Activated CD8-positive, alpha-beta memory T cell treated with anti-CD3 and anti-CD28 coated beads, Interleukin-2, amount 50 U/mL, for 4 hours (primary cell): ENCODE measurements around the gene DGKZ.
"Not testable (repeated sequence)": the region's sequence is repeated elsewhere in the genome, so short reads cannot be mapped to it uniquely, and the experiment has no call there.

ENCODE experiments used
- DNase-seq: peaks from one replicate; pipeline ENCODE4 v3.0.0-alpha.2; 2020

Gene DGKZ, protein sequence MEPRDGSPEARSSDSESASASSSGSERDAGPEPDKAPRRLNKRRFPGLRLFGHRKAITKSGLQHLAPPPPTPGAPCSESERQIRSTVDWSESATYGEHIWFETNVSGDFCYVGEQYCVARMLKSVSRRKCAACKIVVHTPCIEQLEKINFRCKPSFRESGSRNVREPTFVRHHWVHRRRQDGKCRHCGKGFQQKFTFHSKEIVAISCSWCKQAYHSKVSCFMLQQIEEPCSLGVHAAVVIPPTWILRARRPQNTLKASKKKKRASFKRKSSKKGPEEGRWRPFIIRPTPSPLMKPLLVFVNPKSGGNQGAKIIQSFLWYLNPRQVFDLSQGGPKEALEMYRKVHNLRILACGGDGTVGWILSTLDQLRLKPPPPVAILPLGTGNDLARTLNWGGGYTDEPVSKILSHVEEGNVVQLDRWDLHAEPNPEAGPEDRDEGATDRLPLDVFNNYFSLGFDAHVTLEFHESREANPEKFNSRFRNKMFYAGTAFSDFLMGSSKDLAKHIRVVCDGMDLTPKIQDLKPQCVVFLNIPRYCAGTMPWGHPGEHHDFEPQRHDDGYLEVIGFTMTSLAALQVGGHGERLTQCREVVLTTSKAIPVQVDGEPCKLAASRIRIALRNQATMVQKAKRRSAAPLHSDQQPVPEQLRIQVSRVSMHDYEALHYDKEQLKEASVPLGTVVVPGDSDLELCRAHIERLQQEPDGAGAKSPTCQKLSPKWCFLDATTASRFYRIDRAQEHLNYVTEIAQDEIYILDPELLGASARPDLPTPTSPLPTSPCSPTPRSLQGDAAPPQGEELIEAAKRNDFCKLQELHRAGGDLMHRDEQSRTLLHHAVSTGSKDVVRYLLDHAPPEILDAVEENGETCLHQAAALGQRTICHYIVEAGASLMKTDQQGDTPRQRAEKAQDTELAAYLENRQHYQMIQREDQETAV

GRCh38 chr11:46346886-46347636 is at the start of gene DGKZ:
Gene DGKZ (plus strand): TSS chr11:46347463. CDS start chr11:46347660, 197 bp downstream.
- DNase-seq, result peak; percentile 84

- DNase-seq, result no peak
Observed at GRCh38 chr11:46298699-46299433, 48.4 kb upstream of the DGKZ start.

GRCh38 chr11:46299451-46299961 is 47.8 kb upstream of the DGKZ start:
- no peak for DNase-seq

DNA sequence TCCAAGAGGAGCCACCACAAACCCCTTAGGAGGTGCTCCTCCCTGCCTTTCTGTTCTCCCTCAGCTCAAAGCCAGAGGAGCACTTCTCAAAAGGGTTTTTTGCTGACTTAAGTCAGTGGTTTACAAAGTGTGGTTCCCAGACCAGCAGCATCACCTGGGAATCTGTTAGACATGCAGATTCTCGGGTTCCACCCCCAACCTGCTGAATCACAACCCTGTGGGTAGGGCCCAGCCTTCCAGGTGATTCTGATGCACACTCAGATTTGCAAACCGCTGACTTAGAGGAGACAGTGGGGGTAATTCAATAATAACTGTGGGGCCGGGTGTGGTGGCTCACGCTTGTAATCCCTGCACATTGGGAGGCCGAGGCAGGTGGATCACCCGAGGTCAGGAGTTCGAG is 47.0 kb upstream of the DGKZ start:
- DNase-seq, result no peak

DNA sequence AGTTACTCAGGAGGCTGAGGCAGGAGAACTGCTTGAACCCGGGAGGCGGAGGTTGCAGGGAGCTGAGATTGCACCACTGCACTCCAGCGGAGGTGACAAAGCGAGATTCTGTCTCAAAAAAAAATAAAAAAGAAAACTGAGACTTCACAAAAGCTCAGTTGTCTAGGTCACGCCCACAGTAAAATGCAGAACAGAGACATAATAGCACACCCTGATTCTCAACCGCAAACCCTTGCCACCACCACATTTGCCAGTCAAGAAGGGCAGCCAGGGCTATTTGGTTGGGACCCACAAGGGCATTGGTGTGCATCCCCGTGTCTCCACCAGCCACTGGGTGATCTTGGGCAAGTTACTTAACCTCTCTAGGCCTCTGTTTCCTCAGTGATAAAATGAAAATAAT is 44.4 kb upstream of the DGKZ start:
- no peak for DNase-seq

DNA sequence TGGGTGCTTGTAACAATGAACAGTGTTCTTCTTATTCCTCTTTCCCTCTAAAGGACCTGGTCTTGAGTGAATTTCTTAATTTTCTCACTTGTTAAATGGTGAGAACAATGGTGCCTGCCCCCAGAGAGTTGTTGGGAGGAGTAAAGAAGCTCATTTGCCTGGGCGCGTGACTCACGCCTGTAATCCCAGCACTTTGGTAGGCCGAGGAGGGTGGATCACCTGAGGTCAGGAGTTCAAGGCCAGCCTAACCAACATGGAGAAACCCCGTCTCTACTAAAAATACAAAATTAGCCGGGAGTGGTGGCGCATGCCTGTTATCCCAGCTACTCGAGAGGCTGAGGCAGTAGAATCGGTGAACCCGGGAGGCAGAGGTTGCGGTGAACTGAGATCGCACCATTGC is 43.2 kb upstream of the DGKZ start:
- not testable (repeated sequence) for DNase-seq

DNA sequence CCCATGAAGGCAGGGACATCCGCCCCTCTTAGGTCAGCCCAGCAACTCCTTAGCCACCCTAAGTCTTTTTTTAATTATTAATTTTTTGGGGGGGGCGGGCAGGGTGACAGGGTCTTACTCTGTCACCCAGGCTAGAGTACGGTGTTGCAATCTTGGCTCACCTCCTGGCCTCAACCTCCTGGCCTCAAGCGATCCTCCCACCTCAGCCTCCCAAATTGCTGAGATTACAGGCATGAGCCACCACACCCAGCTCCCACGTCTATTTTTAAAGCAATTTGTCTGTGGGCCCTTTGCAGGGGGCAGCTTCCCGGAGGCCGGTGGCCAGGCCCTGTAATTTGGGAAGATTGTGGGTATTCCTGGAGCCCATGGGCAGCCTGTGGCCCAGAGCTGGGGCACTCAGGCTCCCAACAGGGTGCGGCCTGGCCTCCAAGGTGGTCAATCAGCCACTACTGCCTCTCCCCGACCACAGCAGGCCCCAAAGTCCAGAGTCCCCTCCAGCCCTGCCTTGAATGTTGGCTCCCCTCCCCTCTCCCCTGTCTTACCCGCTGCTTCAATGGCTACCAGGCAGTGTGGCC is 42.6 kb upstream of the DGKZ start:
- DNase-seq, result no peak

GRCh38 chr11:46305295-46305694 is 42.0 kb upstream of the DGKZ start:
- DNase-seq, result no peak

- no peak for DNase-seq
Observed at GRCh38 chr11:46306296-46306853, 40.9 kb upstream of the DGKZ start.

DNA sequence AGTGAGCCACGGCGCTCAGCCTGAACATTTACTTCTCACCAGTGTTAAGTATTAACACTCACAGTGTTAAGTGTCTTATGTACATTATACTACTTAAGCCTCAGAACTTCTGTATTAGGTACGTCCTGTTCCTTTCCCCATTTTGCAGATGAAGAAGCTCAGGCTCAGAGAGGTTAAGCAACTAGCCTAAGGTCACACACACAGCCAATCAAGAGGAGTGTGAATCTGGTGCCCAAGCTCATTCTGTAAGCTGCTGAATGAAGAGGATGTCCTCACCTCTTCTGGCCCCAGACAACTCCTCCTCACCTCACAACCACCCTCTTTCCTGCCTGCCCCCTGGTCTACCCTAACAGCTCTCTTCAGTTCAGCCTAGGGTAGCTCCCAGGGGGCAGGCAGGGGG is 39.9 kb upstream of the DGKZ start:
- no peak for DNase-seq

- no peak for DNase-seq
Observed at GRCh38 chr11:46307785-46308341, 39.4 kb upstream of the DGKZ start.

DNA sequence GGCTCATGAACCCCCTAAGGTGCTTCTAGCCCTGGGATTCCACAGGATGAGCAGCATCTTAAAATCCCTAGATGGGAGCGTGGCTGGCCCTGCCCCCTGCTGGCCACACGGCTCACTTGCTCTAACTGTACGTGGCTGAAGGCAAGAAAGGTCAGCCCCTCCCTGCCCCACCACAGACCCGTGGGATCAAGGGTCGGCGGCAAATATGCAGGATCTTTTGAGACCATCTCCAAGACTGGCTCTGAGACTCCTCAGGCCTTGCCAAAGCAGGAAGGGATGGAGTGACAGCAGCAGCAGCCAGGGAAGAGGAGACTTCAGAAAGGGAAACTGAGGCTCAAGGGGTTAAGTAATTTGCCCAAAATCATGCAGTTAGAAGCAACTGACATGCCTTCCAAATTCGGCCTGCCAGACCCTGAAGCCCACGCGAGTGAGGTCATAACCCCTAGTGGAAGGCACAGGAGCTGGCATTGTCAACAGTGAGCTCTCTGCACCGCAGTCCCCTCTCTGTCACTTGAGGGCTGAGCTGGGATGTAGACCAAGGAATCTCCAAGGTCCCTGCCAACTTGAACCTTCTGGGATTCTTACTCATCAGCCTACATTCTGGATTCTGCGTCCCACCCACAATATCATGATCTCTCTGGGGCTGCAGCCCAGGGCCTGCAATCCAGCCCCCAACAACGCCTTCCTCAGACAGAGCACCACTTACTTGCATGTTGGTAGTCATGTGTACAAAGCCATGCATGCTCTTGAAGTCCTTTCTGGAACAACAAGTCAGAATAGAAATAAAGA is 38.4 kb upstream of the DGKZ start:
- DNase-seq, result peak; percentile 70

GRCh38 chr11:46309814-46310259 is 37.4 kb upstream of the DGKZ start:
- no peak for DNase-seq

DNA sequence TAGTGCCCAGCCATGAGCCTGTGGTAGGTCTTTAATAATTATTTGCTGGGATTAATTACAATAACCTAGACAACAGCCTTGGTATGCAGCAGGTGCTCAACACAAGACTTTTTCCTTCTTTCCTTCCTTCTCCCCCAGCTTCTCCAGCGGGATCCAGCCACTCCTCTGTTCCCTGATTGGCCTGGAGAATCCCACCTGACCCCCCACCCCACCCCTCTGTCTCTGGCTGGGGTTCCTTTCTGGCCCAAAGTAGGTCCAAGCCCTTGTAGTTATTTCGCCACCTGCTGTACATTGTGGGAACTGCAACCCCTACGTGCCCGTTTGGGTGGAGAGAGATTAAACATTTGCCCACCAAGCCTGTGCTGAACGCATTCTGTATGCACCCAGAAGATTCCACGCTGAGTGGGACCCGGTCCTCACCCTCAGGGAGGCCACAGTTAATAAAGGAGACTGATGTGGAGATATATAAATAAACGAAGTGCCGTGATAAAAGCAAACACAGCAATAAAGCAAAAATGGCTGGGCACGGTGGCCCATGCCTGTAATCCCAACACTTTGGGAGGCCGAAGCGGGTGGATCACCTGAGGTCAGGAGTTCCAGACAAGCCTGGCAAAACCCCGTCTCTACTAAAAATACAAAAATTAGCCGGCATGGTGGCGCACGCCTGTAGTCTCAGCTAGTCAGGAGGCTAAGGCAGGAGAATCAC is 32.1 kb upstream of the DGKZ start:
- peak; percentile 76 for DNase-seq

DNA sequence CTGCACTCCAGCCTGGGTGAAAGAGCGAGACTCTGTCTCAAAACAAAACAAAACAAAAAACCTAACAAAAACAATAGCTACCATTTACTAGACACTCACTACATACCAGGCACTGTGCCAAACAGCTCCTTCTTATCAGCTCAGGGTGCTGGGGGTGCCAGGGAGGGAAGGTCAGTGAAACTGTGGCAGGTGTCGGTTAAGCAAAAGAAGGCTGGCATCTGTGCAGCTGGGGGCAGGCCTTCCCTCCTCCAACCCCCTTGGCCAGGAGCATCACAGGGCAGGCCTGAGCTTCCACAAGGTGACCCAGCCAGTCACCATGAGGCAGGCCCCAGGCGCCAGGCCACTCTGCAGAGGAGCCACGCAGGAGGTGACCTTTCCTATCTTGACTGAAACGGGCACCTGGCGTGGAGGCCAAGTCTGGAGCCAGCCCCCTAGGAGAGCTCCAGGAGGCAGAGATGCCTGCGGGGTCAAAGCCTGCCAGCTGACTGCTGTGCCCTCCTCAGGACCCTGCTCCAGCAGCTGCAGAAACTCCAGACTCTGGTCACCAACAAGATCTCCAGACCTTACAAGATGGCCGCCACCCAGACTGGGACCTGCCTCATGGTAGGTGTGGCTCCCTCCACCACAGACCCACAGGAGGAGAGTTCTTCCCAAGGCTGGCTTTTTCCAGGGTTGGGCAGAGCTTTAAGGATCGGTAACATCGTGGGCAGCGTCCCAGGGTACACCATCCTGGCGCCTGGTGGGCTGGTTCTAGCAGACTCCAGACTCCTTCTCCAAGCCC is 31.3 kb upstream of the DGKZ start:
- no peak for DNase-seq

DNA sequence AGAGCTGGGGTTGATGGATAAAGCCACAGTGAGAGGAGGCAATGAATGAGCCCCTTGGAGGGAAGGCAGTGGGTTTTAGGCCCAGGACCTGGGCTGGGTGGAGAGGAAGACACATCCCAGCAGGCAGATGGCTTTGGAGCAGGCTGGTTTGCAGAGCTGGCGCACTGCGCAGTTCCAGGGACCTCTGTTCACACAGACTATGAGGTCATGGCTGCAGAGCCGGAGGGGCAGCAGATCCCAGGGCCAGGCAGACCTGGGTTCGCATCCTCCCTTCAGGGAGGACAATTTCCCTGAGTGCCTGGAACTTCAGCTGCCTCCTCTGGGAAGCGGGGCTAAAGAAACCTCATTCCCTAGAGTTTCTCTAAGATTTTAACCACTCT is 28.2 kb upstream of the DGKZ start:
- DNase-seq, result no peak

DNA sequence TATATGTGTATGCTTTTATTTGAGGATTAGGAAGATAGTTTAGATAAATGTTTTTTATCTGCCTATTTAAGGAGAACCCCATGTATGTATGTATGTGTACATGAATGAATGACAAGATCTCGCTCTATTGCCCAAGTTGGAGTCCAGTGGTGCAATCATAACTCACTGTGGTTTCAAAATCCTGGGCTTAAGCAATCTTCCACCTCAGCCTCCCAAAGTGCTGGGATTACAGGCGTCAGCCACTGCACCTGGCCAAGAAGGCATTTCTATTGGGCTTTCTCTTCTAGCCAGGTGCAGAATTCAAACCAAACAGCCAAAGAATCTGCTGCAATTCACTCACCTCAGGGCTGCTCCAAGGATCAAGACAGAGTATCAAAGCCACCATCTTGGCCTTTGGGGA is 25.5 kb upstream of the DGKZ start:
- DNase-seq, result no peak

GRCh38 chr11:46322759-46323158 is 24.5 kb upstream of the DGKZ start:
- no peak for DNase-seq
